MCF 10A (cell line): ENCODE results near the gene TTC4. TPM values are rescaled to one million over a fixed set of nuclear protein-coding genes. Genes with fewer than 3 reads are reported as not detected.

ENCODE experiments used
- BruUV-seq: library from RNA; stranded (reverse); fragments of 400-500 nt; replicated peaks from 2 replicates; lab custom pipeline; 2021; lab: Mats Ljungman, UMichigan
- CTCF ChIA-PET: fragments of 300-600 bp; sonication (Branson Sonifier 250); formaldehyde crosslinking; extraction: SDS; loops from one replicate; lab custom pipeline; 2021; ENCODE audit warnings: antibody characterized with exemption, inconsistent platforms; lab: Yijun Ruan, JAX
- POLR2A ChIA-PET: fragments of 300-600, 350-650 bp; sonication (Branson Sonifier 250); formaldehyde crosslinking; extraction: SDS; loops from one replicate; lab custom pipeline; 2020; ENCODE audit warnings: antibody characterized with exemption, inconsistent platforms; lab: Yijun Ruan, JAX
- DNase-seq: peaks from one replicate; pipeline ENCODE4 v3.0.0-alpha.2; 2018; ENCODE audit not compliant: unreplicated experiment
- H3K27ac Mint-ChIP-seq: one replicate; pipeline ENCODE4 v1.8.0; 2022; ENCODE audit warnings: mild to moderate bottlenecking, low read depth, mixed read lengths; ENCODE audit not compliant: unreplicated experiment
- H3K27me3 Mint-ChIP-seq: one replicate; pipeline ENCODE4 v1.8.0; 2022; ENCODE audit warnings: mixed read lengths; ENCODE audit not compliant: insufficient read depth, unreplicated experiment
- H3K36me3 Mint-ChIP-seq: one replicate; pipeline ENCODE4 v1.8.0; 2022; ENCODE audit warnings: mild to moderate bottlenecking, moderate library complexity, mixed read lengths; ENCODE audit not compliant: insufficient read depth, unreplicated experiment
- H3K4me1 Mint-ChIP-seq: one replicate; pipeline ENCODE4 v1.8.0; 2022; ENCODE audit warnings: mixed read lengths; ENCODE audit not compliant: insufficient read depth, unreplicated experiment
- H3K4me3 Mint-ChIP-seq: one replicate; pipeline ENCODE4 v1.8.0; 2022; ENCODE audit warnings: mild to moderate bottlenecking, moderate library complexity, mixed read lengths; ENCODE audit not compliant: unreplicated experiment
- H3K9me3 Mint-ChIP-seq: one replicate; pipeline ENCODE4 v1.8.0; 2022; ENCODE audit warnings: mixed read lengths; ENCODE audit not compliant: unreplicated experiment
- CTCF ChIP-seq: fragments of 200-600 bp; IDR thresholded peaks from one replicate; pipeline ENCODE4 v1.8.0; 2022; ENCODE audit warnings: antibody characterized with exemption, mild to moderate bottlenecking; ENCODE audit not compliant: unreplicated experiment
- intact Hi-C: fragments of 100-400 bp; cut with micrococcal nuclease; formaldehyde crosslinking; loops from 2 replicates; pipeline ENCODE4 v1.14.1; 2022
- total RNA-seq: library from RNA; stranded (reverse); gene quantifications from 2 replicates; pipeline ENCODE4 v1.2.3, GENCODE V29; 2022

Gene TTC4
- total RNA-seq, 1 experiment from 2014 or later: 25.0 TPM

GRCh38 chr1:54736685-54737084 is 21.0 kb downstream of the TTC4 start:
- TF ChIP-seq CTCF: no peak
- ChIA-PET CTCF (interaction anchor here (0.7 to 0.9 kb wide), 3 partner anchors 46 to 340 kb away, joined by 3 to 4 read pairs (median 4); no protein-coding TSS in a partner anchor), POLR2A (interaction anchor here (0.9 kb wide), 1 partner anchor 13 kb away, joined by 3 read pairs; no protein-coding TSS in a partner anchor)
- Mint-ChIP-seq H3K27me3 (no peaks in the 10 kb centered on the region), H3K9me3 (no peaks in the 10 kb centered on the region), H3K27ac (no peak overlapping the region), H3K36me3 (peaks cover 90% of the 10 kb centered on the region), H3K4me1 (peaks cover 4% of the 10 kb centered on the region), H3K4me3 (no peak overlapping the region)
- intact Hi-C loops: no loop called here
- no TSS peak for BruUV-seq
- DNase-seq: no peak

DNA sequence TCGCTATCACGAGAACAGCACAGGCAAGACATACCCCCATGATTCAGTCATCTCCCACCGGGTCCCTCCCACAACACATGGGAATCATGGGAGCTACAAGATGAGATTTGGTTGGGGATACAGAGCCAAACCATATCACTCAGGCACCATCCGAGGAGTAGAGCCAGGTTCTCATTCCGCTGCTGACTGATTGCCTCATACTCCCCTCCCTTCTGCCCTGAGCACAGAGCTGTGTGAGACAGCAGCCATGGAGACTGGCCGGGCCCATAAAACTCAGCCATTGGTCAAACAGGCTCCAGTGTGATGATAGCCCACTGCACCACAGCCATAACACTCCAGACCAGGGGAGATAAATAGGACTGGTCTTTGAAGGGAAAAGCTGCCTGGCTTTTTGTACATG is 22.6 kb downstream of the TTC4 start:
- POLR2A ChIA-PET: no interaction called here
- H3K36me3 Mint-ChIP-seq: peaks cover 79% of the 10 kb centered on the region
- CTCF ChIA-PET: no interaction called here
- no peak for DNase-seq
- H3K4me3 Mint-ChIP-seq: no peak overlapping the region
- H3K4me1 Mint-ChIP-seq: peaks cover 4% of the 10 kb centered on the region
- no TSS peak for BruUV-seq
- TF ChIP-seq CTCF: no peak
- intact Hi-C loops: no loop called here
- H3K9me3 Mint-ChIP-seq: no peaks in the 10 kb centered on the region
- H3K27ac Mint-ChIP-seq: no peak overlapping the region
- H3K27me3 Mint-ChIP-seq: no peaks in the 10 kb centered on the region

DNA sequence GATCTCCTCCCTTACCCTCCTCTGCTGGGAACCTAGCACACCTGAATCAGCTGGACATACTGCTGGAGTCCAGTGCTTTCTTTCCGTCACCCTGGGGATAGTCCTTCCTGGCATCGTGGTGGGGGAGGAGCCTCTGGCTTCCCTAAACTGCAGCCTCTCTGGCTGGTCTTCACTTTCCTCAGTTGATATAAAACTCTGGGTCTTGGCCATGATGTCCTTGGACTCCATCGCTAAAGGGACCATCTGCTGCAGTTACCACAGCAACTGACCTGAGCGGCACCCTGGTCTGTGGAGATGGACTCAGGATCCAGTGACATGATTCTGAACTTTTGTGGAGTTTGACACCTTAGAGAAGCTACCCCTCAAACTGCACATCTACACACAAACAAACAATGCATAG is 25.9 kb downstream of the TTC4 start:
- BruUV-seq: TSS peak; percentile 41
- intact Hi-C loops: no loop called here
- H3K4me1 Mint-ChIP-seq: no peaks in the 10 kb centered on the region
- no peak for DNase-seq
- peaks cover 46% of the 10 kb centered on the region for H3K36me3 Mint-ChIP-seq
- no peaks in the 10 kb centered on the region for H3K9me3 Mint-ChIP-seq
- H3K27me3 Mint-ChIP-seq: no peaks in the 10 kb centered on the region
- POLR2A ChIA-PET: no interaction called here
- H3K4me3 Mint-ChIP-seq: no peak overlapping the region
- CTCF ChIA-PET: no interaction called here
- no peak for TF ChIP-seq CTCF
- no peak overlapping the region for H3K27ac Mint-ChIP-seq

DNA sequence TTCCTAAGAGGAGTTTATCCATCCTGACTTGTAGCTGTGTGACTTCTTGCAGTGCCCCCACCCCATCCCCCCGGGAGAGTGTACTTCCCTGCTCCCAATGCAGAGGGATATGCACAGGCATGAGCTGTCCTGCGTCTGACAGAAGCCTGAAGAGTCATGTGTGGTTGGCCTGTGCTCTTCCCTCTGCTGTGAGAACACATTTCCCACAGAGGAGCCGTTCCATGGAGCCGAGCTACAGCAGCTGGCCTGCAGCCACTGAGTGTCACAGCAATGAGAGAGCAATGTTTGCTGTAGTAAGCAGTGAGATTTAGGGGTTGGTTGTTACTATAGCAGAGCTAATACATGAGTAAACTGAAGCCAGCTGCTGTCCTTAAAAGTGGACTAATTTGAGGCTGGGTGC is 26.6 kb downstream of the TTC4 start:
- Mint-ChIP-seq H3K27ac (no peak overlapping the region), H3K27me3 (no peaks in the 10 kb centered on the region), H3K4me1 (no peaks in the 10 kb centered on the region), H3K36me3 (peaks cover 38% of the 10 kb centered on the region), H3K4me3 (no peak overlapping the region), H3K9me3 (no peaks in the 10 kb centered on the region)
- CTCF ChIA-PET: no interaction called here
- POLR2A ChIA-PET: no interaction called here
- no peak for TF ChIP-seq CTCF
- intact Hi-C loops: no loop called here
- BruUV-seq: no TSS peak
- DNase-seq: no peak
